ENCODE data around the gene PEX14.

Gene PEX14

GRCh38 chr1:10639011-10639774 is 164.4 kb downstream of the PEX14 start:
- TF ChIP-seq SIN3A (IDR thresholded peaks at IDR 0.05; ENCODE audit: borderline replicate concordance, insufficient read depth, low read length): no peak

GRCh38 chr1:10639775-10640578 is 165.2 kb downstream of the PEX14 start:
- no peak for TF ChIP-seq REST (IDR thresholded peaks at IDR 0.05; ENCODE audit: insufficient read depth in 1 of 2, low read depth in 2 of 2, low read length in 2 of 2)
- TF ChIP-seq SIN3A (IDR thresholded peaks at IDR 0.05; ENCODE audit: borderline replicate concordance, insufficient read depth, low read length): no peak
- no peak for TF ChIP-seq FOXP2 (optimal IDR thresholded peaks at IDR 0.05; ENCODE audit: borderline replicate concordance, extremely low read depth, extremely low read length, insufficient read depth)
- TF ChIP-seq POLR2AphosphoS5 (IDR thresholded peaks at IDR 0.05; ENCODE audit: low read depth, low read length): no peak
- TF ChIP-seq TAF1 (IDR thresholded peaks at IDR 0.05; ENCODE audit: borderline replicate concordance, insufficient read depth, low read length): no peak

DNA sequence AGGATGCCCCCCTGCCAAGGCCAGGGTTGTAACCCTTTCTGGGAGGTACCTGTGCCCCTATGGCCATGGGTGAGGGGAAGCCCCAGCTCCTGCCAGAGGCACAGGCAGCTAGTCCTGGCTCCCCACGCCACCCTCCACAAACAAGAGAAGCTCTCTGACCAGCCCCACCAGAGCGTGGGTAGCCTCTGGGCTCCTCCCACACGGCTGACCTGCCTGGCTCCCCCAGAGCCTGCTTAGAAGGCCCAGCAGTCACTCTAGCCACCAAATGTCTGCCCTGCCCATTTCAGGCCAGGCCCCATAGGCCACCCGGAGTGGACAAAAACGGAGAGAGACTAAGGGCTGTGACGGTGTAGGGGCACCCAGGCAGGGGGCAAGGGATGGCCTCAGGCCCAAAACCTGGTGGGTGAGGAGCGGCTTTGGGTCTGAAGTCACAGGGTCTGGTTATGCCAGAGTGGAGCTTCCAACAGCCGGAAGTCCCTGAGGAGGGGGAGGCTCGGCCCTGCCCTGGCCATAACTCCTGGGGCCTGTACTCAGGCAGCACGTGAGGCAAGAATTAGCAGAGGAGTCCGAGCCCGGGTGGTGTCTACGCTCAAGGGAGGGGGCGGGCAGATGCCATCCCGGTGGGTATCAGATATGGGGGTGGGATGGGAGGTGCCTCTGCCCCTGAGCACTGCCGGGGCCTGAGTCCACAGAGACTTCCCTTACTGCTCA is 166.2 kb downstream of the PEX14 start:
- TF ChIP-seq REST (IDR thresholded peaks at IDR 0.05; ENCODE audit: insufficient read depth in 1 of 2, low read depth in 2 of 2, low read length in 2 of 2) (no peak), POLR2AphosphoS5 (IDR thresholded peaks at IDR 0.05; ENCODE audit: low read depth, low read length) (no peak), FOXP2 (optimal IDR thresholded peaks at IDR 0.05; ENCODE audit: borderline replicate concordance, extremely low read depth, extremely low read length, insufficient read depth) (no peak), SIN3A (IDR thresholded peaks at IDR 0.05; ENCODE audit: borderline replicate concordance, insufficient read depth, low read length) (no peak), TAF1 (IDR thresholded peaks at IDR 0.05; ENCODE audit: borderline replicate concordance, insufficient read depth, low read length) (no peak)

- TF ChIP-seq SIN3A (IDR thresholded peaks at IDR 0.05; ENCODE audit: borderline replicate concordance, insufficient read depth, low read length) (no peak), POLR2AphosphoS5 (IDR thresholded peaks at IDR 0.05; ENCODE audit: low read depth, low read length) (no peak), FOXP2 (optimal IDR thresholded peaks at IDR 0.05; ENCODE audit: borderline replicate concordance, extremely low read depth, extremely low read length, insufficient read depth) (no peak), TAF1 (IDR thresholded peaks at IDR 0.05; ENCODE audit: borderline replicate concordance, insufficient read depth, low read length) (no peak), REST (IDR thresholded peaks at IDR 0.05; ENCODE audit: insufficient read depth in 1 of 2, low read depth in 2 of 2, low read length in 2 of 2) (no peak)
Observed at GRCh38 chr1:10641976-10642375, 167.2 kb downstream of the PEX14 start.

DNA sequence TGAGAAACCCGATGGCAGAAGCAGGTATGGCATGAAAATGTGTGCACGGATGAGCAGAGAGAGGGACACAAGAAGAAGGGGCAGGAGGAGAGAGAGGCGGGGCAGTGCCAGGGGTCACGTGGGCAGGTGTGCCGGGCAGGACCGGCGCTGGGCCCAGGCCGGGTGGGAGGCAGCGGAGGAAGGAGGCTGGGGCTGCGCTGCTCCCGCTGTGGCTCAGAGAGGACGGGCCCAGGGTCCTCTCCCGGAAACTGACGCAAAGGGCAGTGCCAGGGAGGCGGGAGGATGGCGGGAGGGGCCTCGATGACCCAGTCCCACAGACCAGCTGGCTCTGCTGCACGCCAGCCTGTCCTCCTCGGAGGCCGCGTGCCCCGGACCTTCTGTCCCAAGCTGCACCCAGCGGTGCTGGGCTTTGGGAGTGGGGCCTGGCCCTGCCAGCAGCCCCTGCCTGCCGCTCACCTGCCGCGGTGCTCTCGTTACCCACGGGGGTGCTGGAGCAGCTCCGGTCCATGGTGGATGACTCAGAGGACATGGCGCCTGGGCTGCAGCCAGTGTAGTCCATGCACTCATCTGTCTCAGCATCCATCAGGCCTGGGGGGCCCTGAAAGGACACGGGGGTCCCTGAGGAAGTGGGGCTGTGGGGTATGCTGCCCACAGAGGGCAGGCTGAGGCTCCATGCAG is 167.8 kb downstream of the PEX14 start:
- no peak for TF ChIP-seq REST (IDR thresholded peaks at IDR 0.05; ENCODE audit: insufficient read depth in 1 of 2, low read depth in 2 of 2, low read length in 2 of 2)
- no peak for TF ChIP-seq FOXP2 (optimal IDR thresholded peaks at IDR 0.05; ENCODE audit: borderline replicate concordance, extremely low read depth, extremely low read length, insufficient read depth)
- TF ChIP-seq TAF1 (IDR thresholded peaks at IDR 0.05; ENCODE audit: borderline replicate concordance, insufficient read depth, low read length): no peak
- TF ChIP-seq POLR2AphosphoS5 (IDR thresholded peaks at IDR 0.05; ENCODE audit: low read depth, low read length): no peak
- no peak for TF ChIP-seq SIN3A (IDR thresholded peaks at IDR 0.05; ENCODE audit: borderline replicate concordance, insufficient read depth, low read length)
